HCEC 1CT (cell line): ENCODE measurements around the gene STPG3.
"Not testable (repeated sequence)": the region's sequence is repeated elsewhere in the genome, so short reads cannot be mapped to it uniquely, and the experiment has no call there.

Experiments used
- DNase-seq: peaks from one replicate; pipeline ENCODE4 v3.0.0-alpha.2; 2017

STPG3 gene

GRCh38 chr9:137247135-137247915, 3.8 kb upstream of the STPG3 start:
- DNase-seq = no peak

DNA sequence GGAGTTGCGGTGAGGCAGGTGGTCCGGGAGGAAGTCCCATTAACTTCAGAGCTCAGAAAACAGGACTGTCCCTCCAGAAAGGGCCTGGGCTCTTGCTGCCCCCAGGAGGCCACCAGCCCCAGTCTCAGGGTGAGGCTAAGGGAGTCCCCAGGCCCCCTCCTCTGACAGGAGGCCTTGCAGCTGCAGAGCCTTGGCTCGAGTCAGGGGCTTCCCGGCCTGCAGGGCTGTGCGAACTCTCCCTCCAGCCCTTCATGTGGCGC, 3.2 kb upstream of the STPG3 start:
- DNase-seq = no peak

- DNase-seq = no peak
These were observed 525 bp upstream of the STPG3 start for GRCh38 chr9:137250329-137251193.

- no peak for DNase-seq
These were observed 593 bp downstream of the STPG3 start for GRCh38 chr9:137251490-137252268.

GRCh38 chr9:137252555-137253506, 1.7 kb downstream of the STPG3 start:
- DNase-seq = no peak

DNA sequence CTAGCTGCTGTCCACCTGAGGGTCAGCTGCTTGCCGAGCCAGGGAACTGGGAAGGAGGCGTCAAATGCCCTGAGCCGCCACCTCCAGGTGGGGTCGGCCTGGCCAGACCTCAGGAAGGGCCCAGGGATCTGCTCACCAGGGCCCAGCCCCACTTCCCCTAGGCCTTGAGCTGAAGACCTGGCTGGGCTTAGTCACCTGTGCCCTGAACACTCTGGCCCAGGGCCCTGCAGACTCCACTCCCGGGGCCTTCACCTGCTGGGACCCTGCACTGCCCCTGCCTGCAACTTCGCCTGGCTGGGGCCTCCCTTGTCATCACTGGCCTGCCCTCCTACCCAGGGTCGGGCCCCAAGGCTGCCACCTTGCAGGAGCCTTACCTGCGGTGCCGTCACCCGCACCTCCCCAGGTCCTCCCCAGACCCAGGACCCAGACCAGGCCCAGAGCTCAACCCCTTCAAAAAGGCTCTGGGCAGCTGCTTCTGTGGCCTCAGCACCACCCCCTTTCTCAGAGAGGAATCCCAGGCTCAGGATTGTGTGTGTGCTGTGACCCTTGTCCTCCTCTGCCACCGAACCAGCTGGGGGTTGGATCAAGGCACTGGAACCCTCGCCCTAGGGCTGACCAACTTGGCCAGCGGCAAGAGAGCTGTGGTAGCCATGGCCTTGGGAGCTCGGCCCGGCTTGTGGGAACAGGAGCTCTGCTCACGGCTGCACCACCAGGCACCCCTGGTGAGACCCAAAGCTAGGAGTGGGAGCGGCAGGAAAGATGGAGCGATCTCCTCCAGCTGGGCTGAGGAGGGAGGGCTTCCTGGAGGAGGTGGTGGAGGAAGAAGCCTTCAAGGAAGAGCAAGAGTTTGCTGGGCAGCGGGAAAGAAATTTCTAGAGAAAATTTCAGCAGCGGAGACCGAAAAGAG, 2.9 kb downstream of the STPG3 start:
- DNase-seq = no peak

DNA sequence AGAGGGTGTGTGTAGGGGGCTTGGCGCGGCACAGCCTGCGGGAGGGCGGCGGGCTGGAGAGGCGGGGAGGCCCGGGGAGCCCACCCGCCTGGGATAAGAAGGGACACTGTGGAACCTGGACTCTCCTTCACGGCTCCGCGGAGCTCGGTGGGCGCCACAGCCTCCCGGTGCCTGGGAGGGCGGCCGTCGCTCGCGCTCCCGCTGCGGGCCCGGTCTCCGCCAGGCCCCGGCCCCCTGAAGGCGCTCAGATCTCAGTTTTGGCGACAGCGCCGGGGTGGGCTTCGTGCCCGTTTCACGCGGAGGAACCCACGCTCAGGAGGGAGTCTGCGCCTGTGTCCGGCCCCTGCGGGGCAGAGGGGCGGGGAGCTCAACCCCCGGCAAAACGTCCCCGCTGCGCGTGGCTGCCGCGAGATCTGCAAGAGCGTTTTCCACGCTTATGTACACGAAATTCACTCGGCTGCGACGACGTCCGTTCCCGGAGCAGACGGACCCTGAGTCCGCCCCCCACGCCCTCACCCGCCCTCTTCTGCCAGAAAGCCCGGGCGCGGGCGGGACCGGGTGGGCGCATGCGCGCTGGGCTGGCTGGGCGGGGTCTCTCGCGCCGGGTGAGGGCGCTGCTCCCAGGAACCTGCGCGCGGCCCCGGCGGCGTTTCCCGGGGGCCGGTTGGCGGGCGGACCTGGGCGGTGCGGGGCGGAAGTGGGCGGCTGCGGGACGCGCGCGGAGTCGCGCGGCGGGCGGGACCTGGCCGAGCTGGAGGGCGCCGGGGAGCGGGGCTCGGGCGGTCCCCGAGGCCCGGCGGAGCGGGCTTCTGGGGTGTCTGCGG, 3.8 kb downstream of the STPG3 start, which contains the start of gene NELFB:
NELFB (plus strand) TSS at position 704 of the 824 bp plus-strand sequence.
- DNase-seq = peak; percentile 74

DNA sequence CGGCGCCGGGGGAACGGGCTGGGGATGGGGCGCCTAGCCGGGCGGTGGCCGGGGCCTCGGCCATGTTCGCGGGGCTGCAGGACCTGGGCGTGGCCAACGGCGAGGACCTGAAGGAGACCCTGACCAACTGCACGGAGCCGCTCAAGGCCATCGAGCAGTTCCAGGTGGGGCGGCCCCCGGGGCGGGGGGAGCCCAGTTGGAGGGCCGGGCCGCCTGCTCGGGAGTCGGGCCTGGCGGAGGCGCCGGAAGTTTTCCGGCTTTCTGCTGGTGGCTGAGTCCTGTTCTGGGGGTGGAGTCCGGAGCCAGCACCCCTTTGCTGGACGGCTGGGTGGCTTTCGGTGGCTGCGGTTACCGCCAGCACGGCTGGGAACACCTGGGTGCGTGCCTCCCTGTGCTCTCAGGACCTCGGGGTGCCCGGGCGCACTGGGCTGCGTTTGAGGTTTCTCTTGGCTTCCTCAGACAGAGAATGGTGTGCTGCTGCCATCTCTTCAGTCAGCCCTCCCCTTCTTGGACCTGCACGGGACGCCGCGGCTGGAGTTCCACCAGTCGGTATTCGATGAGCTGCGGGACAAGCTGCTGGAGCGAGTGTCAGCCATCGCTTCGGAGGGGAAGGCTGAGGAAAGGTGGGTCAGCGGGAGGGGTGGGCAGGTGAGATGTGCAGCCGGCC, 4.5 kb downstream of the STPG3 start:
- DNase-seq = peak; percentile 17

GRCh38 chr9:137256362-137256761, 5.3 kb downstream of the STPG3 start:
- no peak for DNase-seq

- DNase-seq = no peak
These were observed 5.8 kb downstream of the STPG3 start for GRCh38 chr9:137256856-137257255.

DNA sequence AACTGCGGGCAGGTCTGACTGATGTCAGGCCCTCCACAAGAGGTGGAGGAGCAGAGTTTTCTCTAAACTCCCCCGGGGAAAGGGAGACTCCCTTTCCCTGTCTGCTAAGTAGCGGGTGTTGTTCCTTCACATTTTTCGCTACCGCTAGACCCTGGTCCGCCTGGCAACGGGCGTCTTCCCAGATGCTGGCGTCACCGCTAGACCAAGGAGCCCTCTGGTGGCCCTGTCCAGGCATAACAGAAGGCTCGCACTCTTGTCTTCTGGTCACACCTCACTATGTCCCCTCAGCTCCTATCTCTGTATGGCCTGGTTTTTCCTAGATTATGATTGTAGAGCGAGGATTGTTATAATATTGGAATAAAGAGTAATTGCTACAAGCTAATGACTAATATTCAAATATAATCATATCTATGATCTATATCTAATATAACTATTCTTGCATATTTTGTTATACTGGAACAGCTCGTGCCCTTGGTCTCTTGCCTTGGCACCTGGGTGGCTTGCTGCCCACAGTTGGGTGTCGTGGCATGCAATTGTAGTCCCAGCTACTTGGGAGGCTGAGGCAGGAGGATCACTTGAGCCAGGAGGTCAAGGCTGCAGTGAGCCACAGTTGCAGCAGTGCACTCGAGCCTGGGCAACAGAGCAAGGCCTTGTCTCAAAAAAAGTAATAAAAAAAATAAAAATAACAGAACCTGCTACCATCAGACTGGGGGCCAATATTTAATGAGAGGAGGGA, 11.3 kb downstream of the STPG3 start:
- not testable (repeated sequence) for DNase-seq

DNA sequence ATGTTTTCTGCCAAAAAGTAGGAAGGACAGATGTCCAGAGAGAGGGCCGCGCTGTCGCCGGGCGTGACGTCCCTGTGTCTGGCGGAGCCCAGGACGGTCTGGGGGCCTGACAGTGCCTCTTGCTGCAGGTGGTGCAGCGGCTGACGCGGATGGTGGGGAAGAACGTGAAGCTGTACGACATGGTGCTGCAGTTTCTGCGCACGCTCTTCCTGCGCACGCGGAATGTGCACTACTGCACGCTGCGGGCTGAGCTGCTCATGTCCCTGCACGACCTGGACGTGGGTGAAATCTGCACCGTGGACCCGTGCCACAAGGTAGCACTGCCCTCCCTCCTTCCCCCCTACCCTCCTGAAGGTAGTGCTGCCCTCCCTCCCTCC, 11.8 kb downstream of the STPG3 start:
- DNase-seq = no peak

- DNase-seq = no peak
These were observed 12.4 kb downstream of the STPG3 start for GRCh38 chr9:137263506-137263905.

GRCh38 chr9:137264067-137264466, 13.0 kb downstream of the STPG3 start:
- no peak for DNase-seq

DNA sequence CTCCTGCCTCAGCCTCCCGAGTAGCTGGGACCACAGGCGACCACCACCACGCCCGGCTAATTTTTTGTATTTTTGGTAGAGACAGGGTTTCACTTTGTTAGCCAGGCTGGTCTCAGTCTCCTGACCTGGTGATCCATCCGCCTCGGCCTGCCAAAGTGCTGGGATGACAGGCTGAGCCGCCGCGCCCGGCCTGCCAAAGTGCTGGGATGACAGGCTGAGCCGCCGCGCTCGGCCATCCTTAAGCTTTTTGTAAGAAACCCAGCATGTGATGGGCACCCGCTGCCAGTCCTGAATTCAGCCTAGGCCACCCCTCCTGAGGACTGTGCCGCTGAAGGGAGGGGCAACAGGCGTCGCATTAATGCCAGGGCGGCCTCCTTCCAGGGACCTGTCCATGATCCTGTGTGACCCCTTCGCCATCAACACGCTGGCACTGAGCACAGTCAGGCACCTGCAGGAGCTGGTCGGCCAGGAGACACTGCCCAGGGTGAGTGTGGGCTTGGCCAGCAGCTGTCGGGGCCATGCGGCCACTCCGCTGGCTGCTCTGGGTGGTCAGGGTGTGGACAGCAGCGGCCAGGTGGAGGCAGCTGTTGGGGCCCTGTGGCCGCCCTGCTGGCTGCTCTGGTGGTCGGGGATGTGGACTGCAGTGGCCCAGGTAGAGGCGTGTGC, 14.5 kb downstream of the STPG3 start:
- DNase-seq = no peak

DNA sequence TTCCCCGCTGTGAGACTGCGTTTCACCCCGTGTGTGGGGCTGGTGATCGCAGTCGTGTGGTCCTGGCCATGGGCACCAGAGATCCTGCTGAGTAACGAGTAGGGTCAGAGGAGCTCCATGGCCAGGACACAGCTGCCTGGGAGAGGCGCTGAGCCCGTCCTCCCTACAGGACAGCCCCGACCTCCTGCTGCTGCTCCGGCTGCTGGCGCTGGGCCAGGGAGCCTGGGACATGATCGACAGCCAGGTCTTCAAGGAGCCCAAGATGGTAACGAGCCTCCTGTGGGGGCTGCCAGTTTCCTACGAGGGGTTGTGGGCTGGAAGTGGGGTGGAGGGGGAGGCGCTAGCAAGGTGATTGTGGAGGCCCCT, 15.1 kb downstream of the STPG3 start:
- DNase-seq = no peak

- DNase-seq = no peak
These were observed 15.7 kb downstream of the STPG3 start for GRCh38 chr9:137266585-137267453.
